Glomerular endothelial cell (primary cell): ENCODE measurements around the gene SNTA1. TPM values are rescaled to one million over a fixed set of nuclear protein-coding genes. Genes with fewer than 3 reads are reported as not detected.
A peak's percentile ranks its signal among the peaks of the same experiment; 100 is the strongest.
"Not testable (repeated sequence)": the region's sequence is repeated elsewhere in the genome, so short reads cannot be mapped to it uniquely, and the experiment has no call there.

ENCODE experiments used
- DNase-seq: peaks from one replicate; pipeline ENCODE4 v3.0.0-alpha.2; 2011; ENCODE audit warnings: low read depth, low spot score; ENCODE audit errors: extremely low read depth
- total RNA-seq: library from RNA; depleted of rRNA; stranded (reverse); fragments of >200 nt; gene quantifications from 2 replicates; pipeline ENCODE4 v1.2.3, GENCODE V29; 2015

SNTA1 gene
- total RNA-seq, 1 donor from 2014 or later = 12.4 TPM

GRCh38 chr20:33466303-33466646 lies 22.7 kb upstream of the SNTA1 start:
- DNase-seq = no peak

- DNase-seq = no peak
Observed at GRCh38 chr20:33465481-33466302, 22.1 kb upstream of the SNTA1 start.

- not testable (repeated sequence) for DNase-seq
Observed at GRCh38 chr20:33464759-33465158, 21.2 kb upstream of the SNTA1 start.

- DNase-seq = no peak
Observed at GRCh38 chr20:33463332-33464101, 20.0 kb upstream of the SNTA1 start.

GRCh38 chr20:33460711-33461110 lies 17.1 kb upstream of the SNTA1 start:
- no peak for DNase-seq

- no peak for DNase-seq
Observed at GRCh38 chr20:33459599-33459998, 16.0 kb upstream of the SNTA1 start.

GRCh38 chr20:33456916-33457642 lies 13.5 kb upstream of the SNTA1 start:
- DNase-seq = peak; percentile 16

- no peak for DNase-seq
Observed at GRCh38 chr20:33450867-33451266, 7.3 kb upstream of the SNTA1 start.

GRCh38 chr20:33445881-33446625 lies 2.5 kb upstream of the SNTA1 start:
- DNase-seq = no peak

- no peak for DNase-seq
Observed at GRCh38 chr20:33444797-33445560, 1.4 kb upstream of the SNTA1 start.

- no peak for DNase-seq
Observed at GRCh38 chr20:33443006-33443511, 504 bp downstream of the SNTA1 start.

GRCh38 chr20:33442136-33443005 lies 1.2 kb downstream of the SNTA1 start:
- no peak for DNase-seq

- no peak for DNase-seq
Observed at GRCh38 chr20:33441142-33441955, 2.2 kb downstream of the SNTA1 start.

- not testable (repeated sequence) for DNase-seq
Observed at GRCh38 chr20:33440562-33440961, 3.0 kb downstream of the SNTA1 start.

- no peak for DNase-seq
Observed at GRCh38 chr20:33438481-33438880, 5.1 kb downstream of the SNTA1 start.

- no peak for DNase-seq
Observed at GRCh38 chr20:33437141-33437911, 6.2 kb downstream of the SNTA1 start.

- DNase-seq = no peak
Observed at GRCh38 chr20:33434434-33434833, 9.1 kb downstream of the SNTA1 start.
